Neural cell (in vitro differentiated cells): ENCODE data around the gene PAPPA2. TPM values are rescaled to one million over a fixed set of nuclear protein-coding genes. Genes with fewer than 3 reads are reported as not detected.

Experiments used
- H2AFZ ChIP-seq: fragments of 200-600, 300-800 bp; sonication (generic), shearing (Covaris generic); 2 replicates; pipeline ENCODE4 v1.6.0; 2014; ENCODE audit warnings: low read depth, mild to moderate bottlenecking, antibody characterized with exemption, low read length, moderate library complexity
- H3F3A ChIP-seq: fragments of 200-600 bp; shearing (Covaris generic); 2 replicates; pipeline ENCODE4 v1.6.1; 2016; ENCODE audit warnings: mild to moderate bottlenecking, moderate library complexity, mixed read lengths, antibody characterized with exemption, low read length; ENCODE audit not compliant: insufficient read depth, poor library complexity, severe bottlenecking
- H3K27ac ChIP-seq: fragments of 200-600, 300-800 bp; sonication (generic), shearing (Covaris generic); 2 replicates; pipeline ENCODE4 v1.5.1; 2014; ENCODE audit warnings: mild to moderate bottlenecking, low read length, moderate library complexity
- H3K27me3 ChIP-seq: fragments of 300-800, 200-600 bp; sonication (generic), shearing (Covaris generic); 2 replicates; pipeline ENCODE4 v1.6.0; 2014; ENCODE audit warnings: mild to moderate bottlenecking, low read depth, low read length, moderate library complexity; ENCODE audit not compliant: insufficient read depth
- H3K36me3 ChIP-seq: fragments of 300-800, 200-600 bp; sonication (generic), shearing (Covaris generic); 2 replicates; pipeline ENCODE4 v1.5.1; 2014; ENCODE audit warnings: mild to moderate bottlenecking, antibody characterized with exemption, low read length, moderate library complexity; ENCODE audit not compliant: insufficient read depth
- H3K4me2 ChIP-seq: fragments of 300-800, 200-600 bp; sonication (generic), shearing (Covaris generic); 2 replicates; pipeline ENCODE4 v1.6.0; 2014; ENCODE audit warnings: mild to moderate bottlenecking, low read length
- H3K4me3 ChIP-seq: fragments of 300-800, 200-600 bp; sonication (generic), shearing (Covaris generic); 2 replicates; pipeline ENCODE4 v1.5.1; 2014; ENCODE audit warnings: mild to moderate bottlenecking, low read length, moderate library complexity
- H3K79me2 ChIP-seq: fragments of 200-600 bp; shearing (Covaris generic); replicated peaks from 2 replicates; pipeline ENCODE4 v1.6.0; 2014; ENCODE audit warnings: mild to moderate bottlenecking, low read length, moderate library complexity; ENCODE audit not compliant: insufficient read depth
- H3K9ac ChIP-seq: fragments of 300-800, 200-600 bp; sonication (generic), shearing (Covaris generic); 2 replicates; pipeline ENCODE4 v1.6.1; 2016; ENCODE audit warnings: mild to moderate bottlenecking, low read length, mixed read lengths
- H3K9me2 ChIP-seq: fragments of 200-600 bp; shearing (Covaris generic); 2 replicates; pipeline ENCODE4 v1.6.1; 2016; ENCODE audit warnings: mild to moderate bottlenecking, low read length, mixed read lengths; ENCODE audit not compliant: insufficient read depth
- H3K9me3 ChIP-seq: fragments of 200-600, 300-800 bp; sonication (generic), shearing (Covaris generic); 2 replicates; pipeline ENCODE4 v1.6.1; 2016; ENCODE audit warnings: mild to moderate bottlenecking, mixed run types, low read length, moderate library complexity, mixed read lengths
- H4K20me1 ChIP-seq: fragments of 200-600 bp; shearing (Covaris generic); 2 replicates; pipeline ENCODE4 v1.6.1; 2016; ENCODE audit warnings: mild to moderate bottlenecking, mixed run types; ENCODE audit not compliant: insufficient read depth
- CTCF ChIP-seq: fragments of 450-650 bp; IDR thresholded peaks from 2 replicates; pipeline ENCODE4 v1.5.1; 2014; ENCODE audit warnings: antibody characterized with exemption, mild to moderate bottlenecking, moderate library complexity; ENCODE audit not compliant: poor library complexity, severe bottlenecking
- EP300 ChIP-seq: fragments of 450-650 bp; conservative IDR thresholded peaks from 2 replicates; pipeline ENCODE4 v1.6.1; 2014; ENCODE audit warnings: antibody characterized with exemption, mild to moderate bottlenecking, moderate library complexity; ENCODE audit not compliant: poor library complexity, severe bottlenecking
- EZH2 ChIP-seq: fragments of 200-600, 300-800 bp; shearing (Covaris generic), sonication (generic); IDR thresholded peaks from 2 replicates; pipeline ENCODE4 v1.6.1; 2014; ENCODE audit warnings: antibody characterized with exemption, low read length, borderline replicate concordance, mild to moderate bottlenecking; ENCODE audit not compliant: insufficient read depth, poor library complexity, severe bottlenecking
- MXI1 ChIP-seq: fragments of 450-650 bp; conservative IDR thresholded peaks from 2 replicates; pipeline ENCODE4 v1.6.1; 2014; ENCODE audit warnings: antibody characterized with exemption, mild to moderate bottlenecking; ENCODE audit not compliant: poor library complexity, severe bottlenecking
- POLR2AphosphoS5 ChIP-seq: IDR thresholded peaks from 2 replicates; pipeline ENCODE4 v1.6.1; 2012
- RAD21 ChIP-seq: fragments of 450-650 bp; conservative IDR thresholded peaks from 2 replicates; pipeline ENCODE4 v1.6.1; 2014; ENCODE audit warnings: antibody characterized with exemption, mild to moderate bottlenecking, moderate library complexity
- REST ChIP-seq: IDR thresholded peaks from 2 replicates; pipeline ENCODE4 v1.6.1; 2012; ENCODE audit warnings: borderline replicate concordance
- SMC3 ChIP-seq: fragments of 450-650 bp; conservative IDR thresholded peaks from 2 replicates; pipeline ENCODE4 v1.6.1; 2014; ENCODE audit warnings: antibody characterized with exemption, mild to moderate bottlenecking, moderate library complexity; ENCODE audit not compliant: poor library complexity
- polyA plus RNA-seq: library from polyadenylated mRNA; depleted of rRNA; stranded (reverse); fragments of >200 nt; gene quantifications from 2 replicates; pipeline ENCODE4 v1.2.3, GENCODE V29; 2014

The PAPPA2 gene
- polyA plus RNA-seq, 1 donor from 2014 or later: 0.59 TPM

- H3K27me3 ChIP-seq: no peaks in the 10 kb centered on the region
- no peak overlapping the region for H3K4me3 ChIP-seq
- H2AFZ ChIP-seq: no peak overlapping the region
These were observed 220.0 kb downstream of the PAPPA2 start for GRCh38 chr1:176682830-176683535.

More at GRCh38 chr1:176682830-176683535, 220.0 kb downstream of the PAPPA2 start:
- Histone ChIP-seq H3K79me2 (no peaks in the 10 kb centered on the region), H4K20me1 (no peaks in the 10 kb centered on the region), H3K9me3 (no peaks in the 10 kb centered on the region), H3K9ac (no peak overlapping the region), H3K36me3 (no peaks in the 10 kb centered on the region), H3K4me2 (no peak overlapping the region), H3K9me2 (no peaks in the 10 kb centered on the region), H3K27ac (no peak overlapping the region), H3F3A (no peaks in the 10 kb centered on the region)
- no peak for TF ChIP-seq SMC3
- no peak for TF ChIP-seq POLR2AphosphoS5
- no peak for TF ChIP-seq RAD21
- no peak for TF ChIP-seq REST
- TF ChIP-seq EZH2: no peak
- TF ChIP-seq MXI1: no peak
- no peak for TF ChIP-seq EP300
- no peak for TF ChIP-seq CTCF
